ENCODE data around the gene OR6X1. TPM values are rescaled to one million over a fixed set of nuclear protein-coding genes. Genes with fewer than 3 reads are reported as not detected.
"Not testable (repeated sequence)": the region's sequence is repeated elsewhere in the genome, so short reads cannot be mapped to it uniquely, and the experiment has no call there.

OR6X1 gene
- total and polyA plus RNA-seq, 9 of the 15 experiments (the other 6 are each of a cell fraction or from before 2014, with no cell fraction given) = not detected

GRCh38 chr11:123748349-123748748 lies 6.0 kb downstream of the OR6X1 start:
- TF ChIP-seq ZNF146 (CRISPR knock-in tag; IDR thresholded peaks at IDR 0.05; ENCODE audit: unreplicated experiment) = peak; percentile 86
- in situ Hi-C loops (cut with MboI); H3K27me3 ChIP-seq (ENCODE audit: control insufficient read depth in 2 of 2, insufficient read depth in 2 of 2, low read length in 2 of 2); H4K20me1 ChIP-seq (replicated peaks; ENCODE audit: control insufficient read depth, insufficient read depth, low read length); ATAC-seq; H3K36me3 ChIP-seq (ENCODE audit: control insufficient read depth, insufficient read depth, low read length); H3K27ac ChIP-seq (ENCODE audit: extremely low read depth, low read depth, low read length); H3K9me3 ChIP-seq (replicated peaks; ENCODE audit: control insufficient read depth, insufficient read depth, low read depth, low read length); H3K9me1 ChIP-seq (ENCODE audit: control insufficient read depth, insufficient read depth, low read length); H3K4me2 ChIP-seq (ENCODE audit: insufficient read depth, low read length); H3K4me3 ChIP-seq; BruUV-seq (replicated peaks); H3K9ac ChIP-seq (ENCODE audit: insufficient read depth in 1 of 2, low read depth in 2 of 2, low read length in 2 of 2); H2AFZ ChIP-seq (ENCODE audit: low read depth, low read length); H3K79me2 ChIP-seq (ENCODE audit: control insufficient read depth, insufficient read depth, low read length); H3K4me1 ChIP-seq (replicated peaks in 1 of 2; ENCODE audit: control insufficient read depth in 2 of 2, insufficient read depth in 2 of 2, low read length in 2 of 2); CTCF ChIA-PET (ENCODE audit: low intra/inter-chr PET ratio); POLR2A ChIA-PET; DNase-seq (ENCODE audit: extremely low read depth in 1 of 4, low spot score in 3 of 4); FAIRE-seq: not testable (repeated sequence)
- intact Hi-C loops (cut with micrococcal nuclease) = loop anchor here (10.0 kb wide), 1 partner anchor 446 kb away; no protein-coding TSS in a partner anchor
- 8% methylated on average over 2 of the region's 2 CpGs for WGBS (ENCODE audit: insufficient coverage, low coverage, missing lambda C conversion rate)

GRCh38 chr11:123745764-123746451 lies 8.4 kb downstream of the OR6X1 start:
- Histone ChIP-seq H3K9me3 (replicated peaks; ENCODE audit: control insufficient read depth, insufficient read depth, low read depth, low read length) (no peaks in the 10 kb centered on the region), H3K27ac (ENCODE audit: extremely low read depth, low read depth, low read length) (no peak overlapping the region), H2AFZ (ENCODE audit: low read depth, low read length) (peak overlapping the region; percentile 51; the same call in 1 of the 2 replicates), H3K4me1 (replicated peaks in 1 of 2; ENCODE audit: control insufficient read depth in 2 of 2, insufficient read depth in 2 of 2, low read length in 2 of 2) (peaks cover 3 to 9% of the 10 kb centered on the region in 2 experiments; a peak in 2 of 5 replicates), H3K9ac (ENCODE audit: insufficient read depth in 1 of 2, low read depth in 2 of 2, low read length in 2 of 2) (no peak overlapping the region), H3K27me3 (ENCODE audit: control insufficient read depth in 2 of 2, insufficient read depth in 2 of 2, low read length in 2 of 2) (no peaks in the 10 kb centered on the region), H3K36me3 (ENCODE audit: control insufficient read depth, insufficient read depth, low read length) (no peaks in the 10 kb centered on the region), H3K9me1 (ENCODE audit: control insufficient read depth, insufficient read depth, low read length) (no peaks in the 10 kb centered on the region), H4K20me1 (replicated peaks; ENCODE audit: control insufficient read depth, insufficient read depth, low read length) (no peaks in the 10 kb centered on the region), H3K4me3 (no peak overlapping the region), H3K4me2 (ENCODE audit: insufficient read depth, low read length) (no peak overlapping the region), H3K79me2 (ENCODE audit: control insufficient read depth, insufficient read depth, low read length) (peaks cover 8% of the 10 kb centered on the region)
- ATAC-seq = no peak
- ChIA-PET CTCF (ENCODE audit: low intra/inter-chr PET ratio) (interaction anchor here (0.6 kb wide), 1 partner anchor 424 kb away, joined by 4 read pairs; no protein-coding TSS in a partner anchor), POLR2A (interaction anchor here (0.6 to 1.1 kb wide), 3 partner anchors 13 to 655 kb away, joined by 3 to 4 read pairs (median 3); no protein-coding TSS in a partner anchor)
- FAIRE-seq = no peak
- in situ Hi-C loops (cut with MboI) = no loop called here
- no TSS peak for BruUV-seq (replicated peaks)
- no peak for DNase-seq (ENCODE audit: extremely low read depth in 1 of 4, low spot score in 3 of 4)
- WGBS (ENCODE audit: insufficient coverage, low coverage, missing lambda C conversion rate) = 42% methylated on average over 2 of the region's 2 CpGs
- intact Hi-C loops (cut with micrococcal nuclease) = loop anchor here (10.0 kb wide), 1 partner anchor 449 kb away; no protein-coding TSS in a partner anchor
- TF ChIP-seq ZKSCAN3 (CRISPR knock-in tag; IDR thresholded peaks at IDR 0.05) (no peak), BRF1 (IDR thresholded peaks at IDR 0.05; ENCODE audit: borderline replicate concordance, extremely low read depth, insufficient read length) (no peak), MAFG (tag; conservative IDR thresholded peaks at IDR 0.05) (no peak), TCFL5 (CRISPR knock-in tag; conservative IDR thresholded peaks at IDR 0.05) (no peak), ZNF174 (CRISPR knock-in tag; IDR thresholded peaks at IDR 0.05) (no peak), SMARCB1 (IDR thresholded peaks at IDR 0.05; ENCODE audit: insufficient read length, low read depth) (no peak), YBX1 (IDR thresholded peaks at IDR 0.05) (no peak), CBX8 (IDR thresholded peaks at IDR 0.05; ENCODE audit: borderline replicate concordance, extremely low read depth, low read depth, low read length, poor library complexity, severe bottlenecking) (no peak), ZNF316 (IDR thresholded peaks at IDR 0.05) (peak; percentile 25; the same call in 1 of the 2 replicates), GABPB2 (CRISPR knock-in tag; conservative IDR thresholded peaks at IDR 0.05) (no peak)

All from K562 (cell line).